Activated effector memory CD4-positive, alpha-beta T cell treated with Interleukin-2 at 50 U/mL for 16 hours (primary cell): ENCODE measurements around the gene LTBP1.

Source experiments
- DNase-seq: peaks from one replicate; pipeline ENCODE4 v3.0.0-alpha.2; 2020

LTBP1 gene

GRCh38 chr2:33238111-33238510 is 291.4 kb downstream of the LTBP1 start:
- DNase-seq: no peak

- DNase-seq: no peak
These were observed 293.4 kb downstream of the LTBP1 start for GRCh38 chr2:33240178-33240577.

- no peak for DNase-seq
These were observed 294.3 kb downstream of the LTBP1 start for GRCh38 chr2:33241072-33241471.

GRCh38 chr2:33241581-33241980 is 294.8 kb downstream of the LTBP1 start:
- DNase-seq: no peak

GRCh38 chr2:33242845-33243244 is 296.1 kb downstream of the LTBP1 start:
- no peak for DNase-seq

- DNase-seq: no peak
These were observed 299.7 kb downstream of the LTBP1 start for GRCh38 chr2:33246432-33246831.

GRCh38 chr2:33247365-33247764 is 300.6 kb downstream of the LTBP1 start:
- DNase-seq: no peak

- DNase-seq: no peak
These were observed 303.8 kb downstream of the LTBP1 start for GRCh38 chr2:33250417-33251029.

GRCh38 chr2:33256162-33256755 is 309.5 kb downstream of the LTBP1 start:
- DNase-seq: no peak

GRCh38 chr2:33258387-33258786 is 311.6 kb downstream of the LTBP1 start:
- DNase-seq: no peak

- no peak for DNase-seq
These were observed 315.3 kb downstream of the LTBP1 start for GRCh38 chr2:33262097-33262496.

- DNase-seq: no peak
These were observed 318.0 kb downstream of the LTBP1 start for GRCh38 chr2:33264766-33265165.

- DNase-seq: no peak
These were observed 319.0 kb downstream of the LTBP1 start for GRCh38 chr2:33265584-33266338.

- no peak for DNase-seq
These were observed 319.7 kb downstream of the LTBP1 start for GRCh38 chr2:33266467-33266866.

GRCh38 chr2:33267043-33267442 is 320.3 kb downstream of the LTBP1 start:
- DNase-seq: no peak

- no peak for DNase-seq
These were observed 321.0 kb downstream of the LTBP1 start for GRCh38 chr2:33267756-33268155.

- DNase-seq: no peak
These were observed 321.6 kb downstream of the LTBP1 start for GRCh38 chr2:33268246-33268831.

GRCh38 chr2:33272001-33272400 is 325.2 kb downstream of the LTBP1 start:
- DNase-seq: no peak

- DNase-seq: no peak
These were observed 326.7 kb downstream of the LTBP1 start for GRCh38 chr2:33273479-33273878.

GRCh38 chr2:33274524-33274923 is 327.8 kb downstream of the LTBP1 start:
- no peak for DNase-seq

- peak; percentile 51 for DNase-seq
These were observed 329.1 kb downstream of the LTBP1 start for GRCh38 chr2:33275689-33276444.

- DNase-seq: no peak
These were observed 330.3 kb downstream of the LTBP1 start for GRCh38 chr2:33277002-33277426.
